GM18909 (cell line): Measurements from ENCODE around the gene ARHGAP12.
"Not testable (repeated sequence)": the region's sequence is repeated elsewhere in the genome, so short reads cannot be mapped to it uniquely, and the experiment has no call there.

Experiments
- ATAC-seq: cut with Tn5 transposase; IDR thresholded peaks from one replicate; pipeline ENCODE4 v1.9.1; 2021; ENCODE audit warnings: mild to moderate bottlenecking; ENCODE audit not compliant: unreplicated experiment, poor library complexity

Gene ARHGAP12

DNA sequence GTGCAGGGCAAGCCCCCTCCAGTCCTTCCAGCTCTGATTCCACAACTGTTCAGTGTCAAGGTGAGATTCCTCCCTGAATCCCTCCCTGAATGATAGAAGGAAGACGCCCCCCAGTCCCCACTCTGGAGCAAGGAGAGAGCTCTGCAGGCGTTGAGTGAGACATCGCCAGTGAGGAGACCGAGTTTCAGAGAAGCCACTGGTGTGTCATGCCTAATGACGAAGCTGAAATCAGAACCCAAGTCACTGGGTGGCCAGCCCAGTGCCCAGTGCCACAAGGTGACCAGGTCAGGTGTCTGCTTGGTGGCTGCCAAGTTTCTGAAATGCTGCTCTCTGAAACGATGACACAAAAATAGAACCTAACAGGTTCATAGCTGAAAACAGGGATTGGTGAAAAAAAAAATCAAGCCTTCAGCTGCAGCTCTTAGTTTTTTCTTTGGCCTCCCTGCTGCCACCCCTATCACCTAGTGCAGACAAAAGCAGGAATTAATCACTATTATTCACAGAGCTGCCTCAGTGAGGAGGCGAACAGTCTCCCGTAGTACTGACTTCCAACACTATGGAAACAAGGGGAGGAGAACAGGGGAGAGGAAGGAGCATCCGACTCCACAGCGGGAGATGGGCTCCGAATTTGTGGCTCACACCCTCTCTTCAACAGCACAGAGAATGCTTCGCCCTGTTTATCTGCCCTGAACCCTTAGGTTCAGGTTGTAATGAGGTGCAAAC is 153.5 kb downstream of the ARHGAP12 start:
- no peak for ATAC-seq

DNA sequence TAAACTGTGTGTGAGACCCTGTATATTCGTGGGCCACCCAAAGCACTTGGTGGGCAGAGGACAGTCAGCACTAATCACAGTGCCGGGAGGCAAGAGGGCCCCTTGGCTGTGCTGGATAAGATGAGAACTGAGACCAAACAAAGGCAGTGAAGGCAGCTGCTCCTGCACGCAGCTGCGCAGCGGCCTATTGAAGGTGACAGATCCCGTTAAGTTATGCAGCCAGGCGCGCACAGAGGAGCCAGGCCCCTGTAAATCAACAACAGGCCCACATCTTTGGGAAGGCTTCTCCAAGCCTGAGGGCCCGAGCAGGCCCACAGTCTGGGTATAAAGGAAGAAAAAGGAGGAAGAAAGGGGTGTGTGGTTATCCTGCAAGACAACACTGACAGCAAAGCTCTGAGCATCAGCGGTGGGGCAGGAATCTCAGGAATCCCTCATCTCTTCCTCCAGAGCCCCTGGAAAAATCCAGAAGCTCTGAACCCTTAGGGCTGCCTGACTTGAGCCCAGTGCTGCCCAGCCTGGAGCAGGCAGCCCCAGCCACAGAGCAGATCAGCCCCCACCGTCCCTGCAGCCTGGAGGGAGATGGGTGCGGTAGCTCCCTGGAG is 154.2 kb downstream of the ARHGAP12 start:
- ATAC-seq: no peak

DNA sequence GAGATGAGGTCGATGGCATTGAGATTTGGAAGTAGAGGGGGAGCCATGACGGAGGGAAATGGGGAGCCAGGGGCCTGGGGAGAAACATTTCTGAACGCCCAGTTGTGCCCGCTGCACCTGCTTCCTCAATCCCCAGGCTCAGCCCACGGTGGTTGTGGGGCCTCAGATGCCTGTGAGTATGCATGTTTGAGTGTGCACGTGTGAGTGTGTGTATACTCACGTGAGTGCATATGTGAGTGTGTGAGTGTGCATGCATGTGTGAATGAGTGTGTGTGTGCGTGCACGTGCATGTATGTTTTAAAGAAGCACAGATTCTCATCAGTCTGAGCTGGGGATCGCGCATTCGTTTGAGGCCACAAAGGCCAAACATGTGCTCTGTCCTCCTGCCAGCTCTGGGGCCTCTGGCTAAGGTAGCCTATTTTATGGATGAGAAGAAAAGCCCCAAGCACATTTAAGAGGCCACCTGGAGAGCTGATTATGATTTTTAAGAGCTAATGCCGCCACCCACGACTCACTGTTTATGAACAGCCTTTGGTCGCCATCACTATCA is 154.8 kb downstream of the ARHGAP12 start:
- ATAC-seq: no peak

DNA sequence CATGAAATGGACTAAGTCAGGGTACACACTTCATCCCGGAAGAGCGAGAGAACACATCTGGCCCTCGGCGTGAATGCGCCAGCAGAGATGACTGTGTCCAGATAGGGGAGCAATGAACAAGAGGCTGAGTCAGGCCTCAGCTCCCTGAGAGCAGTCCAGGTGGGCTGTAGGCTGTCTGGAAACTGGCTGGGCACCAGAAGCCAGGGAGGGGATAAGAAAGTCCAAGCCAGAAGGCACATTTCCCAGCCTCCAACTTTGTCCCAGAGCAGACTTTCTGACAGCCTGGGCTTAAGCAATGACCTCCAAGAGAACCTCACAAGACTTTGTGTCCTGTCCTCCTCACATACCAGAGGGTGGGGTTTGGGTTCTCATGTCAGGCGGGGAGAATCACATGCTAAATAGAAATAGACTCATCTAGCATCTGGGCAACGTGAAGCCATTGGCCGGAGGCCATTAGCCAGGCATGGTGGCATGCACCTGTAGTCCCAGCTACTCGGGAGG is 157.2 kb downstream of the ARHGAP12 start:
- no peak for ATAC-seq

DNA sequence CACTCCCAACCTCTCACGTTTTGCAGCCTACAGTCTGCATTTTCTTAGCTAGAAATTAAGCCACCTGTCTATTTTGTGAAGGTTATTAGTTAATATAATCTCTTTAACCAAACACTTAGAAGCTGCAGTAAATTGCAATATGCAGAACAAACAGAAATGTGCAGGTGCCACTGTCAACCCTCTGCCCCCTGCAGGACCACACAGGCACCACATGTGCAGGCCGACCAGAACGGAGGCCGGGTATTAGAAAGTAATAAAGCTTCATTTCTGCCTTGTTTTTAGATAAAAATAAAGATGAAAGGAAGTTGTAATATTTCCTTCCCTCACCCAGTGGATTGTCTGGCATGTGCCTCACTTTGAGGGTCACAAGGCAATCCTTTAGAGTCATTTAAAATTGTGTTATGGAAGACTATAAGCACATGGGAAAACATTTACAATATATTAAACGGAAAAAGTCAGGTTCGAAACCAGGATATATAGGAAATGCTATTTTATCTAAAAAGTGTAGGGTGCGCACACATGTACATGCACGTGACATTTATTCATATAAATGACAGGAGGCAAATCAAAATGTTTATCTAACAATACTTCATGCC is 158.2 kb downstream of the ARHGAP12 start:
- peak; percentile 68 for ATAC-seq

DNA sequence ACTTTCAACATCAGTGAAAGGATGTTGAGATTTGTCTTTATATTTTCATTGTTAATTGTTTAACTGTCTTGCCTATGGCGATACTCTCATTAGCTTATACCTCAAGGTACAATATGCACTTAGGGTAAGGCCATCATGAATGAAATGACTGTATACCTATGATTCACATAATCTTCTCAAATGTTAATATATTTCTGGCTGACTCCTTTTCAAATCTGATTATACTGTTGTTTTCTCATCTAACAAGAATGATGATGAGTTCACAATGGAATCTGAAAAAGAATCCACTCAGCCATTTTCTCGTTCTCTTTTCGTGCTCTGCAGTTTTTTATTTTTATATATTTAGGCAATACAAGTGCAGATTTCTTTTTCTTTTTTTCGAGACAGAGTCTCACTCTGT is 159.1 kb downstream of the ARHGAP12 start:
- no peak for ATAC-seq

DNA sequence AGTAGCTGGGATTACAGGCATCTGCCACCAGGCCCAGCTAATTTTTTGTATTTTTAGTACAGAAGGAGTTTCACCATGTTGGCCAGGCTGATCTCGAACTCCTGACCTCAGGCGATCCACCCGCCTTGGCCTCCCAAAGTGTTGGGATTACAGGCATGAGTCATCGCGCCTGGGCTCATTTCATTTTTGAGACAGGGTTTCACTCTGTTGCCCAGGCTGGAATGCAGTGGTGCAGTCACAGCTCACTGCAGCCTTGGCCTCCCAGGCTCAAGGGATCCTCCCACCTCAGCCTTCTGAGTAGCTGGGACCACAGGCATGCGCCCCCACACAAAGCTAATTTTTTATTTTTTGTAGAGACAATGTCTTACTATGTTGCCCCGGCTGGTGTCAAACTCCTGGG is 159.7 kb downstream of the ARHGAP12 start:
- not testable (repeated sequence) for ATAC-seq

DNA sequence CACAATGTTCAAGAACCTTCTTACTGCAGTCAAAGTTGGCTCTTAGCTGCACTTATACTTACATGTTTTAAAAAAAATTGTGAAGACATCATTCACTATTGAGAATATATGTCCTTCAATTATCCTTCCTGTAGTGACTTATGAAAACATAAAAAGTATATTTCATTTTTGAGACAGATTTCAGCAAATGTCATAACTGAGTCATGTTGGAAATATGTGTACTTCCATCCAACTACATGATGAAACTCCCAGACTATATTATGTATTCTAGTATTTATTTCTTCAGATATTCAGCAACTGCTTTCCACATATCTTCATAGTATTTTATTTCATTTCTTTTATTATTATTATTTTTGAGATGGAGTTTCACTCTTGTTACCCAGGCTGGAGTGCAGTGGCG is 160.2 kb downstream of the ARHGAP12 start:
- ATAC-seq: no peak

DNA sequence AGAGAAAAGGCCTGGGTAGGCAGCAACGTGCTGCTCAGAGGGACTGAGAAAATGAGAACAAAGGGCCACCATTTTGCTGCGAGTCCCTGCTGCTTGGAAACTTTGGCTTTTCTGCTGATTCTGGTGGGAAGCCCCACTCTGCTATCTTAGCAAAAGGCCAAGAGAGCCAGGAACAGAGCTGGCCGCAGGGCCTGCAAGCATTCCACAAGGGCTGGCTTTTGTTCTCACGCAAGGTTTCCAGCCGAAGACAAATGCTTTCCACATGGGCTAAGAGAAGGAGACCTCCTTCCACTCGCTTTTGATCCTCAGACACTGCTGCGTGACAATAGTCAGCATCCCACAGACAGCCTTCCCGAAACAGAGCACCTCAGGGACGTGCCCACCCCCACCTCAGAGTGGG is 163.1 kb downstream of the ARHGAP12 start:
- ATAC-seq: no peak

DNA sequence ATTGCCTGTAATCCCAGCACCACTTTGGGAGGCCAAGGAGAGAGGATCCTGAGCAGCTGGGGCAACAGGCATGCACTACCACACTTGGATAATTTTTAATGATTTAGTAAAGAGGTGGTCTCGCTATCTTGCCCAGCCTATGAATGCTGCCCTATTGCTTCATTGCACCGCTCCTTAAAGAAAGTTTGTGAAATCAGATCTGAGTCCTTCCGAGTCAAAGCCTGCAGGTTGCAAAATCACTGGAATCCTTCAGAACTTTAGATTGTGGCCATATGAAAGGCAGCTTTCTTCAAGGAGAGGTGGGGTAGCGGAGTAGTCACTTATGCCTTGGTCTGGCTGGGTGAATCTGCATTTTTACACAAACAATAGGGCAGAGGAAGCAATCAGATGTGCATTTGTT is 166.3 kb downstream of the ARHGAP12 start:
- no peak for ATAC-seq

DNA sequence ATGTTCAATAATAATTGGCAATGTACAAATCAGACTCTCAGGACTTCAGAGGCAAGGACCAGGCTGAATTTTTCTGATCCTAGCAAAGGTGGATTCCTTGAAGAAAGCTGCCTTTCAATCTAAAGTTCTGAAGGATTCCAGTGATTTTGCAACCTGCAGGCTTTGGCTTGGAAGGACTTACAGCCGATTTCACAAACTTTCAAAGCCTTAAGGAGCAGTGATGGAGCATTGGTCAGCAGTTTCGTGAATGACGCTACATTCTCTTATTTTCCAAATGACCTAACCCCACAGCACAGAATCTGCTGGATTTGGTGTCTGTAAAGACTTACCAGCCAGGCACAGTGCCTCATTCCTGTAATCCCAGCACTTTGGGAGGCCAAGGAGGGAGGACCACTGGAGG is 167.5 kb downstream of the ARHGAP12 start:
- ATAC-seq: no peak

DNA sequence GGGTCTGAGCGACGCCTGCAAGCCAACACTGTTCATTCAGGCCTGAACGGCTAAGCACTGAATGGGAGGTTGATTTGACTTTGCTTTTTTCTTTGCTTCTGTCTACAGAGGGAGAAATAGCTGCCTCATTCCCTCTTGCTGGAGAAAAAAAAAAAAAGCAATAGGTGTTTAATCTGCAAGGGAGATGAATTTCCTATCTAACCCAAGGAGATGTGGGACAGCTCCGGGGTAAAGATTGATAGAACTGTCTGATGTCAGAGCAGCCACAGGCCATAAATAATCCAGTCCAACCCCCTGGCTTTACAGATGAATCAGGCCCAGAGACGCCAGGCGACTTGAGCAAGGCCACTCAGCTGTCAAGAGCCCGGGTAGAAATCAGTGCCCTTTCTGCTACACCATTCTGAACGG is 168.0 kb downstream of the ARHGAP12 start:
- ATAC-seq: no peak

DNA sequence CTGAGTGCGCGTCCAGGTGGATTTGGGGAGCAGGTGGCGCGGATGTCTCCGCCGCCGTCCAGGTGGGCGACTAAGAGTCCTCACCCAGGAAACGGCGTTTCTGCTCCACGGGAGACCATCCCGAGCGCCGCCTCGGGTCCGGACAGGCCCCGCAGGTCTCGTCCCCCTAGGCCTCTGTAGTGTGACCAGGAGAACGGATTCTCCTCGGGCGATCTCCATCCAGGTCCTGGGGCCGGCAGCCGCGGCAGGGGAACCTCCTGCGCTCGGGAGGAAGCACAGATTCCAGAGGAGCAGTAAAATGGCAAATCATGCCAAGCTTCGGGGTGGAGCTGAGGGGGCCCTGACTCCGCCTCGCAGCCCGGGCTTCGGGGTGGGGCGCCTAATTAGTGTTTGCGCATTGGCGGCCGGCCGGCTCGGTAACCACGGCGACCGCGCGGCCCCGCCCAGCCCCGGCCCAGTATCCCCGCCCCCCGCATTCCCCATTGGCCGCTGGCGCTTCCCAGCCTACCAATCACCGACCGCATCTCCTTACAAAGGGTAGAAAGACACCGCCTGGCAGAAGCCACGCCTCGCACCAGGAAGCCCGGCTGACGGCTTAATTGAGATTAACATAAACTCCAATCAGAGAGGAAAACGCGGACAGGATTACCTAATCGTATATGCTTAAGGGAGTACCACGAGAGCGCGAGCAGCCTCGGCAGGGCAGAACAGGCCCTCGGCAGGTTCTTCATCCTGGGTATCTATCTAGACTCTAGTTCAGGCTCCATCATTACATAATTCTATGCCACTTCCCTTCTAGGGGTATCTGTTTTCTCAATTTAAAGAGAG is 168.6 kb downstream of the ARHGAP12 start:
- peak; percentile 95 for ATAC-seq

DNA sequence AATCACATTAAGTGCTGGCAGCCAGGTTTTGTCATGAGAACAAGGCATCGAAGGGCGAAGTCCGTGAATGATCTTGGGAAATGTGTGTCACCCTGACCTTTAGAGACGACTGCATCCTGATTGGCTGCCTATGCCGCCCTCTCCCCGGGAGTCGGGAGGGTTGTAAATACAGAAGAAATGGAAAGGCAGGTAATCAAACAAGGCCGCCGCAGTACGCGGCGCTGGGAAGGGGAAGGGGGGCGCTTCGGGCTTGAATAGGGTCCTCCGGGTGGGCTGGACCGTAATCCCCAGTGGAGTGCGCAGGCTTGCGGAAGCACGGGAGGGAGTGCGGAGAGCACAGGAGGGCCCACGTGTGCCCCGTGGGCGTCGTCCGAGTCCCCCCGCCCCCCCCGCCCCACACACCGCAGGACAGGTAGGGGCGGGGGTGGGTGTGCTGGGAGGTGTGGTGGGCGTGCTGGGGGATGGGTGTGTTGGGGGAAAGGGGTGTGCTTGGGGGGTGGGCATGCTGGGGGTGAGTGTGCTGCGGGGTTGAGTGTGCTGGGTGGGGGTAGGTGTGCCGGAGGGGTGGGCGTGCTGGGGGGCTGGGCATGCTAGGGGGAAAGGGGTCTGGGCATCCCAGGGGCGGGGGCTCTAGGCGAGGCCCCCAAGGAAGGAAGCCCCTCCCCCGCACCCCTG is 169.4 kb downstream of the ARHGAP12 start:
- ATAC-seq: no peak

DNA sequence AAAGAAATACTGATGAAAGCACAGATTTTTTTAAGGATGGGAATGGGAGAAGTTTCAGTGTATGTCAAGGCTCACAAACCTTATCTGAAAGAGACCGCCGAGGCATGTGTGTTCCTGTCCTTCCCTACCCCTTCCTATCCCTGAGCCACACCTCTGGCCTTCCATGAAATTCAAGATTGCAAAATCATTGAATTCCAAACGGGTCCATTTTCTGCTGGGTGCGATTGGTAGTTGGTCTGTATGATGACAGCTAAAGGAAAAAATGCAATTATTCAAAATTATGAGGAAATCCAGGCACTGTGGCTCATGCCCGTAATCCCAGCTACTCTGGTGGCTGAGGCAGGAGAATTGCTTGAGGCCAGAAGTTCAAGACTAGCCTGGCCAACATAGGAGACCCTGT is 170.1 kb downstream of the ARHGAP12 start:
- ATAC-seq: no peak

DNA sequence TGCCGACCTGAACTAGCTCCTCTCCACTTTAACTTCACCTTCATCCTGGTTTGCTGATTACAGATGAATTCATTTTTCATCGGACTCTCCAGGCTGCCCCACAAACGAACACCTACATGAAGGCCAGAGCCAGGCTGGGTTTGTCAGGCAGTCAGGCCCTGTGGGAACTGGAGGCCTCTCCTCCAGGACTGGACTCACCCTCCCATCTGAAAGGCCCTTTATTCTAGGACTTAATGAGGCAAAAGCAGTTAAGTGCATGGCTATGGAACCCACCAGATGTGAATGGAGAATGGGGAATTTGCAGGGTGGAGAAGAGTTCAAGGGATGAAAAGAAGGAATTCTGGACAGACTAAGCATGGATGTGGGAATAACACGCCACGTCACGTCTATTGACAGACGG is 170.8 kb downstream of the ARHGAP12 start:
- no peak for ATAC-seq

DNA sequence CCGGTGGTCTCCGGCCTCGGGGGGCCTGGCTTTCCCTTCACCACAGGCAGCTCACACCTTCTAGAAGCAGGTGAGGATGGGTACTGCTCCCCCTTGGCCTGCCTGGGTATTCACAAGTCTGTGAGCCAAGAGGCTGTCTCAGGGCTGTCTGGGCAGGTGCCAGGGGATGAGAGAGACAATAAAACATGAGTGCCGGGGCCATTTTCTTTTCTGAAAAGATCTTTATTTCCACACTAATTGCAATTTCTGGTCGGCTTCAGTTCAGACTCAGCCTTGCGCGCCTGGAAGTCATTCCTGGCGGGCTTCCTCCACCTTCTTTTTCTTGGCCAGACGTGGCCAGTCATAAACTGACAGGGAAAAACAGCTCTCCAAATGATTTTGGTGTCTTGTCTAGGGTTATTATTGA is 171.2 kb downstream of the ARHGAP12 start:
- no peak for ATAC-seq

DNA sequence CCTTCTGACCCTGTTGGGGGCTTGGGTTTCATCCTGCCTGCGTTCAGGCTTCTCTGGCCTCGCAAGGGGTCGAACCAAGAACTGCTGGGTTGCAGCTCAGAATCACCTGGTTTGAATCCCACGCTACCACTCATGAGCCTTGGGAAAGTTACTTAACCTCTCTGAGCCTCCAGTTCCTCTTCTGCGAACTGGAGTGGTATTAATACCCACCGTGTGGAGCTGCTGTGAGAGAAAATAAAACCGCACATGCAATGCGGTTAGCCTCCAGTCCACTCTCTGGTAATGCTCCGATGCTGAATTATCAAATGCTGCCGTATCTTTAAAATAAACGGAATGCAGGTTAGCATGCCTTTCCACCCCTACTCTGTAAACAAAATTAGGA is 171.9 kb downstream of the ARHGAP12 start:
- ATAC-seq: no peak

DNA sequence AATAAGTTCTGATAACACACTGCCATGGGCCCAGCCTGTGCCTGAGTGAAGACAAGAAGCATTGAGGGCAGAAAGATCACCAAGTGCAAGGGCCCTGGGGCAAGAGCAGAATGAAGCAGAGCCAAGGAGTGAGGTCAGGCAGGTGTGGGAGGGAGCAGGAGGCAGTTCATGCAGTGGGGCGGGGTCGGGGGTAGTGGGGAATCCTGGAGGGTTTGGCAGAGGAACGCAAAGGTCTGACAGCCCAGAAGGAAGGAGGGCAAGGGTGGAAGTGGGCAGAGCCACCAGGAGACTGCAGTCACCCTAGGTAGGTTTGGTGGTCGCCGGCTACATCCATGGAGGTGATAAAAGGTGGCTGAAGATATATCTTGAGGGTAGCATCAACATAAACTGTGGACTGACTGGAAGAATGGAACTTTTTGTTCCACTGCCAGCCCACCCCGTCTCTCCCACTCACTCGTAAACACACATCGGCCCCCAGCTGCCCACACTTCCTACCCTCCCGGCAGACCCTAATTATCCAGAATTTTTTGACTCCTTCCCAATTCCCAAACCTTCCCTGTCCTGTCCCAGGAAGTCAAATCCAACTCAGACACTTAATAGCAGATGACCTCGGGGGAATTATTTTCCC is 172.4 kb downstream of the ARHGAP12 start:
- no peak for ATAC-seq
